SK-N-MC (cell line): ENCODE results near the gene TAF11L12.
"Not testable (repeated sequence)": the region's sequence is repeated elsewhere in the genome, so short reads cannot be mapped to it uniquely, and the experiment has no call there.

Source experiments
- DNase-seq: peaks from one replicate; pipeline ENCODE4 v3.0.0-alpha.2; 2011; ENCODE audit warnings: low read depth, low spot score
- H3K27ac ChIP-seq: fragments of 200-600 bp; sonication (generic); 2 replicates; pipeline ENCODE4 v1.5.1; 2016; ENCODE audit warnings: mixed run types
- H3K36me3 ChIP-seq: fragments of 200-600 bp; sonication (generic); 2 replicates; pipeline ENCODE4 v1.6.1; 2017; ENCODE audit warnings: antibody characterized with exemption, low read length, mixed read lengths; ENCODE audit not compliant: insufficient read depth
- H3K4me3 ChIP-seq: fragments of 200-600 bp; sonication (generic); 2 replicates; pipeline ENCODE4 v1.5.1; 2016
- H3K9ac ChIP-seq: fragments of 200-600 bp; sonication (generic); 2 replicates; pipeline ENCODE4 v1.8.0; 2017; ENCODE audit warnings: mixed run types, mixed read lengths; ENCODE audit not compliant: insufficient read length
- H3K9me3 ChIP-seq: fragments of 200-600 bp; sonication (generic); 2 replicates; pipeline ENCODE4 v1.6.1; 2017; ENCODE audit warnings: low read depth, mild to moderate bottlenecking, antibody characterized with exemption, low read length, moderate library complexity, mixed read lengths
- EZH2 ChIP-seq: fragments of 200-600 bp; sonication (generic); IDR thresholded peaks from one replicate; pipeline ENCODE4 v1.6.1; 2017; ENCODE audit warnings: antibody characterized with exemption
- FOXP2 ChIP-seq: optimal IDR thresholded peaks from 2 replicates; pipeline ENCODE3; 2011; ENCODE audit warnings: mild to moderate bottlenecking, moderate library complexity; ENCODE audit not compliant: insufficient read depth; ENCODE audit errors: extremely low read length, control extremely low read depth
- POLR2AphosphoS5 ChIP-seq: IDR thresholded peaks from 2 replicates; pipeline ENCODE4 v1.6.1; 2012; ENCODE audit warnings: mild to moderate bottlenecking, low read depth, low read length, borderline replicate concordance

Gene TAF11L12

DNA sequence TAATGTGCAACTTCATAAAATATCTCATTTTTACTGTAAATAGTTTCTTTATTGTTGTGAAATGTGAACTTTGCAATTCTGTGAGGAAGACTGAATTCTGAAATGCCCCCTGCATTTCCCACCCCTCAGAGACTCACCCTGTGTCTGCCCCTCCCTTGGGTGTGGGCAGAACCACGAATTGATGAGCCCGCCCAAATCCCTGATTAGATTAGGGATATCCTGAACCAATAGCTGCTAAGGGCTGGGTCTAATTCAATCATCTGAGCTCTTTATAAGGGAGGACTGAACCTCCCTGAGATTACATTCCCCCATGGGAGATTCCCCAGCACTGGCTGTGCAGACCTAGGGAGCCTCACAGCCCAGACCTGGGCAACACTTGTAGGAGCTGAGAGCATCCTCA, at the start of gene TAF11L12:
TAF11L12 (plus strand) TSS at position 301 of the 400 bp plus-strand sequence.
- not testable (repeated sequence) for H3K9ac ChIP-seq, DNase-seq, H3K27ac ChIP-seq, H3K36me3 ChIP-seq, H3K9me3 ChIP-seq, H3K4me3 ChIP-seq

DNA sequence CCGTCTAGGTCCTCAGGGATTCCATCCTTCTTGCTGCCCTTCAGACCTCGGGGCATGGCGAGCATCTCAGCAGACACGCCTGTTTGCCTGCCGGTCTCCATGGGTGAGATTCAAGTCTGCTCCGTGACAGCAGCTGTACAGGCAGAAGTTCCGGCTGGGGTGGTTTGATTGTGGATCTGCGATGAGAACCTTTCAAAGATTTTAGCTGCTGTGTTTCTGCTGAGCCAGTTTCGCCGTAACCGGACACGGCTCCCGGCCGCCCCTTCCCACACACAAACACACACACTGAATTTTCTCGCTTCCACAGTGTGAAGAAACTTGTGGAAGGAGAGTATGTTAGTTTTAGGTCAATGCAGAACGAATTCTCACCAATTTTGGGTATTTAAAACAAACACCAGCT, 24.5 kb upstream of the TAF11L12 start, which contains the start of gene TAF11L7:
TAF11L7 (minus strand) TSS at position 101 of the 400 bp plus-strand sequence.
- not testable (repeated sequence) for DNase-seq, H3K9me3 ChIP-seq, H3K36me3 ChIP-seq, H3K27ac ChIP-seq, H3K4me3 ChIP-seq, H3K9ac ChIP-seq

DNA sequence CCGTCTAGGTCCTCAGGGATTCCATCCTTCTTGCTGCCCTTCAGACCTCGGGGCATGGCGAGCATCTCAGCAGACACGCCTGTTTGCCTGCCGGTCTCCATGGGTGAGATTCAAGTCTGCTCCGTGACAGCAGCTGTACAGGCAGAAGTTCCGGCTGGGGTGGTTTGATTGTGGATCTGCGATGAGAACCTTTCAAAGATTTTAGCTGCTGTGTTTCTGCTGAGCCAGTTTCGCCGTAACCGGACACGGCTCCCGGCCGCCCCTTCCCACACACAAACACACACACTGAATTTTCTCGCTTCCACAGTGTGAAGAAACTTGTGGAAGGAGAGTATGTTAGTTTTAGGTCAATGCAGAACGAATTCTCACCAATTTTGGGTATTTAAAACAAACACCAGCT, 19.3 kb upstream of the TAF11L12 start, which contains the start of gene TAF11L8:
TAF11L8 (minus strand) TSS at position 101 of the 400 bp plus-strand sequence.
- not testable (repeated sequence) for H3K4me3 ChIP-seq, H3K9ac ChIP-seq, H3K27ac ChIP-seq, H3K9me3 ChIP-seq, DNase-seq, H3K36me3 ChIP-seq

DNA sequence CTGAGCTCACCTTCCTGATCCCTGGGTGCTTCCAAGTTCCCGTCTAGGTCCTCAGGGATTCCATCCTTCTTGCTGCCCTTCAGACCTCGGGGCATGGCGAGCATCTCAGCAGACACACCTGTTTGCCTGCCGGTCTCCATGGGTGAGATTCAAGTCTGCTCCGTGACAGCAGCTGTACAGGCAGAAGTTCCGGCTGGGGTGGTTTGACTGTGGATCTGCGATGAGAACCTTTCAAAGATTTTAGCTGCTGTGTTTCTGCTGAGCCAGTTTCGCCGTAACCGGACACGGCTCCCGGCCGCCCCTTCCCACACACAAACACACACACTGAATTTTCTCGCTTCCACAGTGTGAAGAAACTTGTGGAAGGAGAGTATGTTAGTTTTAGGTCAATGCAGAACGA, 15.9 kb upstream of the TAF11L12 start, which contains the start of gene TAF11L9:
TAF11L9 (minus strand) TSS at position 140 of the 400 bp plus-strand sequence.
- not testable (repeated sequence) for H3K9ac ChIP-seq, H3K9me3 ChIP-seq, H3K4me3 ChIP-seq, H3K36me3 ChIP-seq, H3K27ac ChIP-seq, DNase-seq

DNA sequence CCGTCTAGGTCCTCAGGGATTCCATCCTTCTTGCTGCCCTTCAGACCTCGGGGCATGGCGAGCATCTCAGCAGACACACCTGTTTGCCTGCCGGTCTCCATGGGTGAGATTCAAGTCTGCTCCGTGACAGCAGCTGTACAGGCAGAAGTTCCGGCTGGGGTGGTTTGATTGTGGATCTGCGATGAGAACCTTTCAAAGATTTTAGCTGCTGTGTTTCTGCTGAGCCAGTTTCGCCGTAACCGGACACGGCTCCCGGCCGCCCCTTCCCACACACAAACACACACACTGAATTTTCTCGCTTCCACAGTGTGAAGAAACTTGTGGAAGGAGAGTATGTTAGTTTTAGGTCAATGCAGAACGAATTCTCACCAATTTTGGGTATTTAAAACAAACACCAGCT, 12.5 kb upstream of the TAF11L12 start, which contains the start of gene TAF11L10:
TAF11L10 (minus strand) TSS at position 101 of the 400 bp plus-strand sequence.
- H3K36me3 ChIP-seq, H3K27ac ChIP-seq, H3K9ac ChIP-seq, H3K9me3 ChIP-seq, DNase-seq, H3K4me3 ChIP-seq: not testable (repeated sequence)

DNA sequence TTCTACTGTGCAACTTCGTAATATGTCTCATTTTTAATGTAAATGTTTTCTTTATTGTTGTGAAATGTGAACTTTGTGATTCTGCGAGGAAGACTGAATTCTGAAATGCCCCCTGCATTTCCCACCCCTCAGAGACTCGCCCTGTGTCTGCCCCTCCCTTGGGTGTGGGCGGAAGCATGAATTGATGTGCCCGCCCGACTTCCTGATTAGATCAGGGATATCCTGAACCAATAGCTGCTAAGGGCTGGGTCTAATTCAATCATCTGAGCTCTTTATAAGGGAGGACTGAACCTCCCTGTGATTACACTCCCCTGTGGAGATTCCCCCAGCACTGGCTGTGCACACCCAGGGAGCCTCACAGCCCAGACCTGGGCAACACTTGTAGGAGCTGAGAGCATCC, 6.3 kb upstream of the TAF11L12 start, which contains the start of gene TAF11L11:
TAF11L11 (plus strand) TSS at position 304 of the 400 bp plus-strand sequence.
- H3K9me3 ChIP-seq, H3K36me3 ChIP-seq, H3K4me3 ChIP-seq, DNase-seq, H3K27ac ChIP-seq: not testable (repeated sequence)
- H3K9ac ChIP-seq = peak within 1 kb of the TSS; percentile 32

DNA sequence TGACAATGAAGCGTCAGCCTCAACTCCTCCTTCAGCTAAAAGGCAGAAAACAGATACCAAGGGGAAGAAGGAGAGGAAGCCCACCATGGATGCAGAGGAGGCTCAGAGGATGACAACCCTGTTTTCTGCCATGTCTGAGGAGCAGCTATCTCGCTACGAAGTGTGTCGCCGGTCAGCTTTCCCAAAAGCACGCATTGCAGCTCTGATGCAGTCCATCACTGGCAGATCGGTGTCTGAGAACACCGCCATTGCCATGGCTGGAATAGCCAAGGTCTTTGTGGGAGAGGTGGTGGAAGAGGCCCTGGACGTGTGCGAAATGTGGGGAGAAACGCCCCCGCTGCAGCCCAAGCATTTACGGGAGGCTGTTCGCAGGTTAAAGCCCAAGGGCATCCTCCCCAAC, 5.2 kb upstream of the TAF11L12 start:
- no peak for DNase-seq
- TF ChIP-seq EZH2 (no peak), FOXP2 (no peak), POLR2AphosphoS5 (no peak)
- no peak overlapping the region for H3K27ac ChIP-seq
- no peaks in the 10 kb centered on the region for H3K9me3 ChIP-seq
- no peak overlapping the region for H3K4me3 ChIP-seq
- no peaks in the 10 kb centered on the region for H3K36me3 ChIP-seq
- H3K9ac ChIP-seq = no peak overlapping the region

DNA sequence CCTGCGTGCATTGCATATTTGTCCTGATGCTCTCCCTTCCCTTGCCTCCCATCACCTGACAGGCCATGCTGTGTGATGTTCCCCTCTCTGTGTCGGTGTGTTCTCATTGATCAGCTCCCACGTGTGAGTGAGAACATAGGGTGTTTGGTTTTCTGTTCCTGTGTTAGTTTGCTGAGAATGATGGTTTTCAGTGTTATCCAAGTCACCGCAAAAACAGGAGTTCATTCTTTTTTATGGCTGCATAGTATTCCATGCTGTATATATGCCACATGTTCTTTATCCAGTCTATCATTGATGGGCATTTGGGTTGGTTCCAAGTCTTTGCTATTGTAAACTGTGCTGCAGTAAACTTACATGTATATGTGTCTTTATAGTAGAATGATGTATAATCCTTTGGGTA, 2.7 kb upstream of the TAF11L12 start:
- H3K27ac ChIP-seq, H3K9me3 ChIP-seq, H3K9ac ChIP-seq, DNase-seq, H3K36me3 ChIP-seq, H3K4me3 ChIP-seq: not testable (repeated sequence)

DNA sequence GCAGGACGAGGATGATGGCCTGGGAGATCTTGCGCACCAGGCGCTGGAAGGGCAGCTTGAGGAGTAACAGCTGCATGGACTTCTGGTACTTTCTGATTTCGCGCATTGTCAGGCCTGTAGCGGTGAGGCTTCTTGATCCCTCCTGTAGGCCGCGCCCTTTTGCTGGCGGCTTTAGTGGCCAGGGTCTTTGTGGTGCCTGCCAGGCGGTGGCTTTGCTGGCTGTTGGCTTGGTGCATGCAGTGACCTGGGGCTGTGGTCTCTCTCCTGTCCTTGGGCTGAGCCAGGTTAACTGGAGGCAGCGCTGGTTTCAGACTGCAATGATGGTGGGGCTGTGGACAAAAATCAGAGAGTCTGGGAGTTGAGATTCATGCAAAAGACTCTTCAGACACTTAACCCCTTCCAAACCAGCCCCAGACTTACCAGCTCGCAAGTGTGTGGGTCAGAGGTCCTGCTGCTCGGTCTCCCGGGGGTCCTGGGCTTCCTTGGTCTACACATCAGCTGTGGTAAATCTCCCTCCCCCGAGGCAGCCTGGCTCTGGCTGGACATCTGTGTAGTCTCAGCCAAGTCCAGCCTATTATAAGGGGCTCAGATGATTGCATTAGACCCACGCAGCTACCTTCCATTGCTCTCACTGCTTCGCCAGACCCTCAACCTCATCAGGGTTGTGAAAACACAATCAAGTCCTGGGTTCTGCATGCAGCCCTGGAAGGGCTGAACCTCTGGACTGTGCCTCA, 4.8 kb downstream of the TAF11L12 start:
- Histone ChIP-seq H3K27ac (no peak overlapping the region), H3K9ac (no peak overlapping the region), H3K4me3 (no peak overlapping the region), H3K36me3 (no peaks in the 10 kb centered on the region), H3K9me3 (no peaks in the 10 kb centered on the region)
- no peak for DNase-seq
- TF ChIP-seq POLR2AphosphoS5 (no peak), FOXP2 (no peak), EZH2 (no peak)

DNA sequence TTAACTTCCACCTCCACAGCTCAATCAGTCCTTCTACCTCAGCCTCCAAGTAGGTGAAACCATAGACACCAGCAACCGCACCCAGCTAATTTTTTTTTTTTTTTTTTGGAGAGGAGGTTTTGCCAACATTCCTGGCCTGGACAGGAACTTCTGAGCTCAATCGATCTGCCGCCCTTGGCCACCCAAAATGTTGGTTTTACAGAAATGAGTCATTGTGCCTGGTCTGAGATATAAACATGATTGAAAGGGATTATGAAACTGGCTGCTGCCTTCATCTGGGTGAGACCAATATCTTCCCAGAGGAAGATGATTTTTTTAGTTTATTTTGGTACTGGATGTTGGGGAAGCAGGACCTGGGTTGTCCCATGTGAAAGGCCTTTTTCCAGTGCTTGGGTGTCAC, 9.2 kb downstream of the TAF11L12 start:
- no peak for TF ChIP-seq POLR2AphosphoS5
- TF ChIP-seq EZH2 = no peak
- TF ChIP-seq FOXP2 = no peak
- Histone ChIP-seq H3K4me3 (no peak overlapping the region), H3K9me3 (no peaks in the 10 kb centered on the region), H3K36me3 (no peaks in the 10 kb centered on the region), H3K9ac (no peak overlapping the region), H3K27ac (no peak overlapping the region)
- no peak for DNase-seq
